Hematopoietic multipotent progenitor cell treated with erythropoietin and hydrocortisone succinate and interleukin-3 and kit ligand, for 6 days (in vitro differentiated cells): Measurements from ENCODE around the gene TMEM52B.
"Not testable (repeated sequence)": the region's sequence is repeated elsewhere in the genome, so short reads cannot be mapped to it uniquely, and the experiment has no call there.

Experiments used
- DNase-seq: peaks from one replicate; pipeline ENCODE4 v3.0.0-alpha.2; 2015

The TMEM52B gene

GRCh38 chr12:10211940-10212738 is 33.3 kb downstream of the TMEM52B start:
- DNase-seq, result peak; percentile 94

GRCh38 chr12:10212739-10213131 is 33.9 kb downstream of the TMEM52B start, which contains the start of gene GABARAPL1:
Gene GABARAPL1 (plus strand): TSS chr12:10212877. CDS start chr12:10213130, 253 bp downstream.
- DNase-seq, result peak; percentile 83

GRCh38 chr12:10213168-10214135 is 34.6 kb downstream of the TMEM52B start:
- DNase-seq, result peak; percentile 87

GRCh38 chr12:10214136-10214894 is 35.5 kb downstream of the TMEM52B start:
- DNase-seq, result peak; percentile 63

- no peak for DNase-seq
Observed at GRCh38 chr12:10214895-10215267, 36.0 kb downstream of the TMEM52B start.

- no peak for DNase-seq
Observed at GRCh38 chr12:10215436-10215835, 36.6 kb downstream of the TMEM52B start.

GRCh38 chr12:10215946-10216345 is 37.1 kb downstream of the TMEM52B start:
- DNase-seq, result not testable (repeated sequence)

- DNase-seq, result no peak
Observed at GRCh38 chr12:10218021-10218420, 39.2 kb downstream of the TMEM52B start.

GRCh38 chr12:10220398-10221077 is 41.7 kb downstream of the TMEM52B start:
- DNase-seq, result no peak

- no peak for DNase-seq
Observed at GRCh38 chr12:10221846-10222245, 43.0 kb downstream of the TMEM52B start.

GRCh38 chr12:10223208-10223607 is 44.4 kb downstream of the TMEM52B start:
- no peak for DNase-seq

- DNase-seq, result not testable (repeated sequence)
Observed at GRCh38 chr12:10225426-10225825, 46.6 kb downstream of the TMEM52B start.

GRCh38 chr12:10226086-10226485 is 47.3 kb downstream of the TMEM52B start:
- no peak for DNase-seq

GRCh38 chr12:10226731-10227130 is 47.9 kb downstream of the TMEM52B start:
- DNase-seq, result no peak

- no peak for DNase-seq
Observed at GRCh38 chr12:10227648-10228047, 48.8 kb downstream of the TMEM52B start.

- no peak for DNase-seq
Observed at GRCh38 chr12:10234562-10234961, 55.7 kb downstream of the TMEM52B start.

GRCh38 chr12:10235761-10236631 is 57.2 kb downstream of the TMEM52B start:
- peak; percentile 77 for DNase-seq

- no peak for DNase-seq
Observed at GRCh38 chr12:10236720-10237119, 57.9 kb downstream of the TMEM52B start.

GRCh38 chr12:10238526-10238925 is 59.7 kb downstream of the TMEM52B start:
- DNase-seq, result no peak

- DNase-seq, result no peak
Observed at GRCh38 chr12:10241290-10241689, 62.5 kb downstream of the TMEM52B start.
